Esophagus squamous epithelium (tissue), 5 donors: Measurements from ENCODE around the gene KLK15. TPM values are rescaled to one million over a fixed set of nuclear protein-coding genes. Genes with fewer than 3 reads are reported as not detected.
"Not testable (repeated sequence)": the region's sequence is repeated elsewhere in the genome, so short reads cannot be mapped to it uniquely, and the experiment has no call there.

Experiments
- DNase-seq: peaks from one replicate; lab custom pipeline; 2025; lab: John Stamatoyannopoulos, UW
- H3K27ac ChIP-seq, 4 donors: fragments of 200-600 bp; sonication (generic); one replicate each; pipeline ENCODE4 v1.5.1; 2016 to 2019; ENCODE audit warnings: mild to moderate bottlenecking in 1 of 4
- H3K27me3 ChIP-seq, 4 donors: fragments of 200-600 bp; sonication (generic); 1 replicate in 3 of 4; 2 replicates in 1 of 4; pipeline versions ENCODE4 v1.5.1 to v1.6.0; 2017 to 2021; ENCODE audit warnings: antibody characterized with exemption in 1 of 4
- H3K36me3 ChIP-seq, 3 donors: fragments of 200-600 bp; sonication (generic); one replicate each; pipeline ENCODE4 v1.5.1; 2016 to 2019
- H3K4me1 ChIP-seq, 3 donors: fragments of 200-600 bp; sonication (generic); one replicate each; pipeline ENCODE4 v1.5.1; 2017 to 2019
- H3K4me3 ChIP-seq, 4 donors: fragments of 200-600 bp; sonication (generic); 1 replicate in 3 of 4; 2 replicates in 1 of 4; pipeline ENCODE4 v1.5.1; 2016 to 2019; ENCODE audit warnings: mild to moderate bottlenecking in 2 of 4, moderate library complexity in 1 of 4
- H3K9me3 ChIP-seq, 3 donors: fragments of 200-600 bp; sonication (generic); one replicate each; pipeline ENCODE4 v1.5.1; 2016 to 2019
- CTCF ChIP-seq, 6 experiments: fragments of 450-650 bp in 4 of 6; fragments of 200-600 bp in 2 of 6; sonication (generic) in 2 of 6; IDR thresholded peaks; one replicate each; pipeline ENCODE4 v1.5.1; 2016 to 2019; ENCODE audit warnings: antibody characterized with exemption in 6 of 6, mild to moderate bottlenecking in 4 of 6, moderate library complexity in 4 of 6
- POLR2A ChIP-seq, 4 donors: fragments of 450-650 bp; IDR thresholded peaks; one replicate each; pipeline ENCODE4 v1.6.1; 2017; ENCODE audit warnings: antibody characterized with exemption in 4 of 4, mild to moderate bottlenecking in 4 of 4, moderate library complexity in 3 of 4
- WGBS, 2 donors: methylation state at CpG; one replicate each; pipeline ENCODE4 v1.1.5; 2018; 5-methylcytosine and 5-hydroxymethylcytosine counted together
- intact Hi-C: fragments of 100-400 bp; cut with DNase I; formaldehyde crosslinking; loops from one replicate; pipeline ENCODE4 v1.15.0; 2022
- total RNA-seq, 4 donors: library from RNA; depleted of rRNA; stranded (reverse); fragments of >200 nt; gene quantifications; one replicate each; pipeline ENCODE4 v1.1.0, GENCODE V29; 2016
- donor health status: DM: yes; HTN: yes; CAD: no.

KLK15 gene
- total RNA-seq, 4 donors from 2014 or later: not detected

GRCh38 chr19:50790922-50791467 is 42.4 kb downstream of the KLK15 start:
- DNase-seq: no peak
- H3K36me3 ChIP-seq: peaks cover 0 to 7% (median 0%) of the 10 kb centered on the region in 3 donors
- H3K27ac ChIP-seq: no peak overlapping the region
- no peaks in the 10 kb centered on the region for H3K9me3 ChIP-seq
- peaks cover 0 to 22% (median 0%) of the 10 kb centered on the region in 4 donors for H3K27me3 ChIP-seq
- no peak overlapping the region for H3K4me3 ChIP-seq
- TF ChIP-seq POLR2A (IDR thresholded peaks at IDR 0.05) (no peak), CTCF (IDR thresholded peaks at IDR 0.05) (no peak)
- intact Hi-C loops: no loop called here
- peaks cover 0 to 11% (median 0%) of the 10 kb centered on the region in 3 donors for H3K4me1 ChIP-seq
- WGBS, 2 donors: 77 to 80% methylated on average over 6 of the region's 6 CpGs

- TF ChIP-seq CTCF (IDR thresholded peaks at IDR 0.05) (no peak), POLR2A (IDR thresholded peaks at IDR 0.05) (no peak)
- intact Hi-C loops: no loop called here
- peaks cover 0 to 28% (median 0%) of the 10 kb centered on the region in 4 donors for H3K27me3 ChIP-seq
- DNase-seq: no peak
- no CpG with 5 or more reads among the region's 15 CpGs for WGBS, 2 donors
- H3K27ac ChIP-seq: no peak within 1 kb of the TSS
- H3K9me3 ChIP-seq: no peaks in the 10 kb centered on the region
- peaks cover 0 to 2% (median 0%) of the 10 kb centered on the region in 3 donors for H3K36me3 ChIP-seq
- no peak within 1 kb of the TSS for H3K4me3 ChIP-seq
- peaks cover 0 to 11% (median 0%) of the 10 kb centered on the region in 3 donors for H3K4me1 ChIP-seq
Observed at GRCh38 chr19:50790396-50790795, 43.0 kb downstream of the KLK15 start, which contains the start of gene ACP4. Gene ACP4, plus strand, starts transcription at chr19:50790415. Its CDS starts 0 bp downstream, at chr19:50790415.

GRCh38 chr19:50785329-50785728 is 48.0 kb downstream of the KLK15 start:
- Histone ChIP-seq H3K27me3 (peaks cover 0 to 51% (median 1%) of the 10 kb centered on the region in 4 donors), H3K4me1 (peaks cover 0 to 4% (median 0%) of the 10 kb centered on the region in 3 donors), H3K9me3 (no peaks in the 10 kb centered on the region), H3K27ac (no peak overlapping the region), H3K4me3 (no peak overlapping the region), H3K36me3 (no peaks in the 10 kb centered on the region)
- intact Hi-C loops: no loop called here
- no peak for DNase-seq
- TF ChIP-seq CTCF (IDR thresholded peaks at IDR 0.05): no peak
- no peak for TF ChIP-seq POLR2A (IDR thresholded peaks at IDR 0.05)
- WGBS, 2 donors: 80 to 88% methylated on average over 6 of the region's 12 CpGs

GRCh38 chr19:50784710-50785109 is 48.7 kb downstream of the KLK15 start:
- intact Hi-C loops: loop anchor here (5.0 kb wide), 2 partner anchors 182 to 417 kb away; partner anchors contain the start of gene NAPSA
- TF ChIP-seq CTCF (IDR thresholded peaks at IDR 0.05) (no peak), POLR2A (IDR thresholded peaks at IDR 0.05) (no peak)
- WGBS, 2 donors: 97% methylated on average over 3 of the region's 3 CpGs; no CpG with 5 or more reads in 1 of the 2 donors
- H3K4me3 ChIP-seq: no peak overlapping the region
- DNase-seq: no peak
- no peaks in the 10 kb centered on the region for H3K36me3 ChIP-seq
- H3K27ac ChIP-seq: no peak overlapping the region
- no peaks in the 10 kb centered on the region for H3K9me3 ChIP-seq
- H3K27me3 ChIP-seq: peaks cover 0 to 56% (median 2%) of the 10 kb centered on the region in 4 donors
- H3K4me1 ChIP-seq: peaks cover 0 to 4% (median 0%) of the 10 kb centered on the region in 3 donors

GRCh38 chr19:50783848-50784152 is 49.6 kb downstream of the KLK15 start:
- not testable (repeated sequence) for H3K9me3 ChIP-seq, H3K4me1 ChIP-seq, H3K27ac ChIP-seq, H3K4me3 ChIP-seq, H3K36me3 ChIP-seq, DNase-seq
- 25 to 32% methylated on average over 8 of the region's 8 CpGs for WGBS, 2 donors
- H3K27me3 ChIP-seq: peaks cover 0 to 62% (median 7%) of the 10 kb centered on the region in 4 donors
- intact Hi-C loops: loop anchor here (5.0 kb wide), 2 partner anchors 181 to 416 kb away; partner anchors contain the start of gene NAPSA
